Measurements from ENCODE around the gene GALNT10. TPM values are rescaled to one million over a fixed set of nuclear protein-coding genes. Genes with fewer than 3 reads are reported as not detected.
"Not testable (repeated sequence)": the region's sequence is repeated elsewhere in the genome, so short reads cannot be mapped to it uniquely, and the experiment has no call there.

Gene GALNT10, protein sequence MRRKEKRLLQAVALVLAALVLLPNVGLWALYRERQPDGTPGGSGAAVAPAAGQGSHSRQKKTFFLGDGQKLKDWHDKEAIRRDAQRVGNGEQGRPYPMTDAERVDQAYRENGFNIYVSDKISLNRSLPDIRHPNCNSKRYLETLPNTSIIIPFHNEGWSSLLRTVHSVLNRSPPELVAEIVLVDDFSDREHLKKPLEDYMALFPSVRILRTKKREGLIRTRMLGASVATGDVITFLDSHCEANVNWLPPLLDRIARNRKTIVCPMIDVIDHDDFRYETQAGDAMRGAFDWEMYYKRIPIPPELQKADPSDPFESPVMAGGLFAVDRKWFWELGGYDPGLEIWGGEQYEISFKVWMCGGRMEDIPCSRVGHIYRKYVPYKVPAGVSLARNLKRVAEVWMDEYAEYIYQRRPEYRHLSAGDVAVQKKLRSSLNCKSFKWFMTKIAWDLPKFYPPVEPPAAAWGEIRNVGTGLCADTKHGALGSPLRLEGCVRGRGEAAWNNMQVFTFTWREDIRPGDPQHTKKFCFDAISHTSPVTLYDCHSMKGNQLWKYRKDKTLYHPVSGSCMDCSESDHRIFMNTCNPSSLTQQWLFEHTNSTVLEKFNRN
- polyA plus RNA-seq (ENCODE audit: insufficient read length in 4 of 4) = 10 to 100 TPM; 26.8 to 39.4 (median 29.1) TPM

DNA sequence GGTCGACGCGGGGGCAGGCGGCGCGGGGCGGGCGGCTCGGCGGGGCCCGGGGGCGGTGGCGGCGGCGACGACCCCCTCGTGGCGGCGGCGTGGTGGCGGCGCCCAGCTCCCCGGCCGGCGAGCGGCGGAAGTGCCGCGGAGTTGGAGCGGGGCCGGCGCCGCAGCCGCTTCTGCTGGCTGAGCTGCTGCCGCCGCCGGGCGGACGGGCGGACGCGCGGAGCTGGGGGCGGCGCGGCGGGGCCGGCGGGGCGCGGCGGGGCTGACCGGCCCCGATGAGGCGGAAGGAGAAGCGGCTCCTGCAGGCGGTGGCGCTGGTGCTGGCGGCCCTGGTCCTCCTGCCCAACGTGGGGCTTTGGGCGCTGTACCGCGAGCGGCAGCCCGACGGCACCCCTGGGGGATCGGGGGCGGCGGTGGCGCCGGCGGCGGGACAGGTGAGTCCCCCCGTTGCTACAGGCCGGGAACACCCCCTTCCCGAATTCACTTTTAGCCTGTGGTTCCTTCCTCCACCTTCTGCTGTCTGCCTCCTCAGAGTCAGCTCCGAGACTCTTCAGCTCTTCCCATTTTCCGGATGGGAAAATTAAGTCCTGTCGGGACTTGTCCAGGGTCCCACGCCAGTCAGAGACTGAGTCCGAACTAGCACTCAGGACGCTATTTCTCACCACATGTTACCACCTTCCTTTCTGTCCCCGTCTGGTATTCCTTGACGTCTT is at the start of gene GALNT10:
Gene GALNT10, plus strand, starts transcription at position 139 of the 710 bp plus-strand sequence. Its CDS starts 134 bp downstream, at position 273.
- no peak for DNase-seq (ENCODE audit: low read depth in 4 of 4, low spot score in 3 of 4)

DNA sequence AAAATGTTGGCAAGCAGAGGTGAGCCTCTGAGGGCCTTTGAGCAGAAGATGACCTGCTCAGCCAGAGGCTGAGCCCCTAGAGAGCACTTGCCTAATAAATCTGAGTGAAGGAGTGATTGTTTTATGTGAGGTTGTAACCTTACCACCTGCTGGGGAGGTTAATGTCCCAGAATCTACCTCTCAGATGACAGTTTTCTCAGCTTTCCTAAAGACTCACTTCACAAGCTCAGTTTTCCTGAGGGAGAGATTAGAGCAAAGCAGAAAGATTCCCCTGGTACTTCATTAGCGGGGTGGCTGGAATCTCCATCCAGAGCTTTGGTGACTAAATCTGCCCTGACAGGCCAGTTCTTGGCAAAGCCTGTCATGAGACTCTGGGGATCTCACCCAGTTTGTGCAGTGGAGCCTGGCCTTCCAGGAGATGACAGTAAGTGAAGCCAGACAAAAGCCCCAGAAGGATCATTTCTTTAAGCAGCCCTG is 48.8 kb upstream of the GALNT10 start:
- DNase-seq (ENCODE audit: low read depth in 4 of 4, low spot score in 3 of 4) = peak in 1 of 4 donors; percentile 66

DNA sequence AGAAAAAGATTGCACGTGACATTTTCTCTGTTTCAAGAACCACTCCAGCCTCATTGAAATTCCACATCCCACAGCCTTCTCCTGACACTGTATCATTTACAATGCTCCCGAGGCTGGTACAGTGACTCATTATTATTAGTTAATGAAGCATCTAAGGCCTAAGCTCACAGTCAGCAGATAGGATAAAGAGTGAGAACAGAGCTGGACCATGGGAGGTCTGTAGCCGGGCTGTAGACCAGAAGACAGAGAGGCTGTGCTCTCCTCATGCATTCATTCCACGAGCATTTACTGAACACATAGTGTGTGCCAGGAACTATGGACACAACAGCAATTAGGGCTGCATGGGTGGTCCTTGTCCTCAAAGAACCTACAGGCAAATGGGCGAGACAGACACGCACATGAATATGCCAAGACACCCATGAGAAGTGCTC is 47.3 kb upstream of the GALNT10 start:
- no peak for DNase-seq (ENCODE audit: low read depth in 4 of 4, low spot score in 3 of 4)

DNA sequence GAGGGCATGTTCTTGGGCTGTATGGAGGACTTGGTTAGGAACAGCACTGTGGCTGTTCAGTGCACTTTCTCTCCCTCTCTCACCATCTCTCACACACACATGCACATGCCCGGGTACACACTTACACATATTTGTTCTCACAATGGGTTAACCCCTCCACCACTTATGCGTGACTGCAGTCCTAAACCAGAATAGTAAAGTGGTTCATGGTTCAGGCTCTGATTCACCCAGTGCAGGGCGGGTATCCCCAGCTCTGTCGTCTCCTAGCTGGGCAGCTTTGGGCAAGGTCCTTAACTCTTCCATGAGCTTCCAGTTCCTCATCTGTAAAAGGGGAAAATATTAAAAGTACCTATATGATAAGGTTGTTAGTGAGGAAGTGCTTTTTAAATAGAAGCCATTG is 45.3 kb upstream of the GALNT10 start:
- no peak for DNase-seq (ENCODE audit: low read depth in 4 of 4, low spot score in 3 of 4)

DNA sequence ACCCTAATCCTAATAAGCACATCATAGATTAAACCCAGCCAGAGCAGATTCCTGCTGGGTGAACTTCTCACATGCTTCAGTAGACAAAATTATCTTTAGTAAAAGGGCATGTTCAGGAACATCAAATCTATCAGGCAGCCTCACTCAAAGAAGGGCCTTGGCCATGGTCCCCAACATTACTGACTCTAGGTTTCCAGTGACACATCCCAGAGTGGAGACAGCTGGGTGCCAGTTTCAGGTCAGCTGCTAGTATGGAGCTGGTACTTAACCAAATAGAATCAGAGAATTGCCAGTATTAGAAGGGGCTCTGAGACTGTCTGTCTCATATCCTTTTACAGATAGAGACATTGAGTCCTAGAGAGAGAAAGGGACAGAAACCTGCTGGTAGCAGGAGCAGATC is 44.1 kb upstream of the GALNT10 start:
- DNase-seq (ENCODE audit: low read depth in 4 of 4, low spot score in 3 of 4) = no peak

DNA sequence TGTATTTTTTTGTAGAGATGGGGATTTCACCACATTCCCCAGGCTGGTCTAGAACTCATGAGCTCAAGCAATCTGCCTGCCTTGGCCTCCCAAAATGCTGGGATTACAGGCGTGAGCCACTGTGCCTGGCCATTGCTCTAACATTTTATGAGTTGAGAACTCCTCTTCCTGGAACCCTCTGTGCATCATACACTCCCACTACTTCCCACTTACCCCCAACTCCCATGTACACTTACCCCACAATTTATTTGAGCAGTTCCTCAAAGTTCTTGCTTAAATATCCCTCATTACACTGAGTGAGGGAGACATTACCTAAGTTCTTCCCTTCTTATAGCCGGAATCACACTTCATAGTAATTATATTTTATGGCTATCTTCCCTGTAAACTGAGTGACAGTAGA is 42.9 kb upstream of the GALNT10 start:
- no peak for DNase-seq (ENCODE audit: low read depth in 4 of 4, low spot score in 3 of 4)

DNA sequence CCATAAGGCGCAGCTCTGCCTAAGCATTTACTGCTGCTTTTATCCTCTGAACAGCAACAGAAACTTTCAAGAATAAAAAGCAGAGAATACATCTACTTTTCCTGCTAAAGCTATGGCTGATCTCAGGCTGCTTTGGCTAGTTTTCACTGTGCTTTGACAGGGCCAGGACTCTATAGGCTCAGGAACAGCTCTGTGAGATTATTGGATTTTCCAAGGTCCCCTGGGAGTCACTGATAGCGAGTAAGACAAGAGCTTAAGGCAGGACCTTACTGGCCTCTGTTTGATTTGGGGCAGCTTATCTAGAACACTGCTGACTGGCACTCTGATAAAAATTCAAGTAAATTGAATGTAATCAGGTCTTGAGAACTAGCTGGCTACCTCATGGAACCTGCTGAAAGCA is 40.1 kb upstream of the GALNT10 start:
- DNase-seq (ENCODE audit: low read depth in 4 of 4, low spot score in 3 of 4) = not testable (repeated sequence)

DNA sequence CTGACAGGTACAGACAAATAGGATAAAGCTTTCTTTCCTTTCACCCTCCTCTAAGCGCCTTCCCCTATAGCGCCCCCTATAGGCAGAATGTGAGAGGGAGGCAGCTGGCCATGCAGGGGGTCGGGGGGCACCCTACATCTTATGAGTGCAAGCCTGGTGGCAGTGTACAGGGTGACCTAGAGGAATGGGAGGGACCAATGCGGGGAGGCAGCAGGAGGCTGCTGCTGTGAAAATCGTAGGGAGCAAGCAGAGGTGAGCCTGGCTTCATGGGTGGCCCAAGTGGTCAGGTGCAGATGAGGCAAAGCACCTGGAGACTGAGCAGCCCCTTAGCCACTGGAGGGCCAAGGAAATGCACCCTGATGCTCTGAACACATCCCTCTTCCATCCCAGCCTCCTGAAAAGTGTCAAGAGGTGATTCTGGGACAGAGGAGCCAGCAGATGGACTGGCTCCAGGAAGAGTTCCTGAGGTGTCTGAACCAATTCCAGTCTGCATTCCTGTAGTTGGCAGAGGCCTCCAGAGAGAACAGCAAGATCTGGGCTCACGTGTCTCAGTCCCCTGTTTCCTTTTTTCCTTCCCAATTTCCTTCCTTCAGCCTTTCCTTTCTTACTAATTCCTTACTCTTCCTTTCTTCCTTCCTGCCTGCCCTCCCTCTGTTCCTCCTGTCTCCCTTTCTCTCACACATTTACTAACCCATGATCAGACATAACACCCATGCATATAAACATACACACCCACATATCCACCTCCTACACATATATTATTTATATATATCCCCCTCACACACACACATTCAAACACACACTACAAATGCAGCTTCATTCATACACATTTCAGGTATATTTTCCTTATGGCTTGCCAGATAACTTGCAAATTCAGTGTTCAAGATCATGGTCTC is 32.8 kb upstream of the GALNT10 start:
- DNase-seq (ENCODE audit: low read depth in 4 of 4, low spot score in 3 of 4) = no peak

DNA sequence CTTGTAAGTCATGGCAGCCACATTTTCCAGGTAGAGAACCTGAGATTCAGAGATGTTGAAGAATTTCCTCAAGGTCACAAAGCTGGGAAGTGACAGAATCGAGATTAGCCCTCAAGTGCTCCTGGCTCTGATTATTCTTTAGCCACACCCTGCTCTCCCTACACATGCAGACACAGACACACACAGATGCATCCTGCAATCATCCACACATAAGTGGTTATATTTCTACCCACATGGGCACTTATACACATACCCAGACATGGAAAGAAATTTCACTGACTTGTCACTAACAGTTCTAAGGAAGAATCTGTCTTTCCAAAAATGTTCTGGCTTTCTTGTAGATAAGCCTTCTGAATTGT is 32.2 kb upstream of the GALNT10 start:
- DNase-seq (ENCODE audit: low read depth in 4 of 4, low spot score in 3 of 4) = no peak

DNA sequence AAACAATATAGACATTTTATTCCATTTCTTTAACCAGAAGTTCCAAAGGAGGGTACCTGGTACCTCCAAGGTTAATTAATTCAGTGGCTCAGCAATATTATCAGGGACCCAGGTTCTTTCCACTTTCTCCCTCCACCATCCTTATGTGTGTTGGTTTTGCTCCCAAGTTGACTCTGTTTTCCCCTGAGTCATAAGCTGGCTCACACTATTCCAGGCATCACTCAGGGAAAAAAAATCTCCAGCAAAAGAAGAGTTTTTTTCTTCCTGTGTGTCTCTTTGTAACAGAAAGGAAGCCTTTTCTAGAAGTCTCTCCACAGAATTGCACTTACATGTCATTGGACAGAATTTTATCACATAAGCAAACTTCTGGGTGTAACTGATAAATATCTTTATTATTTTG is 31.2 kb upstream of the GALNT10 start:
- no peak for DNase-seq (ENCODE audit: low read depth in 4 of 4, low spot score in 3 of 4)

DNA sequence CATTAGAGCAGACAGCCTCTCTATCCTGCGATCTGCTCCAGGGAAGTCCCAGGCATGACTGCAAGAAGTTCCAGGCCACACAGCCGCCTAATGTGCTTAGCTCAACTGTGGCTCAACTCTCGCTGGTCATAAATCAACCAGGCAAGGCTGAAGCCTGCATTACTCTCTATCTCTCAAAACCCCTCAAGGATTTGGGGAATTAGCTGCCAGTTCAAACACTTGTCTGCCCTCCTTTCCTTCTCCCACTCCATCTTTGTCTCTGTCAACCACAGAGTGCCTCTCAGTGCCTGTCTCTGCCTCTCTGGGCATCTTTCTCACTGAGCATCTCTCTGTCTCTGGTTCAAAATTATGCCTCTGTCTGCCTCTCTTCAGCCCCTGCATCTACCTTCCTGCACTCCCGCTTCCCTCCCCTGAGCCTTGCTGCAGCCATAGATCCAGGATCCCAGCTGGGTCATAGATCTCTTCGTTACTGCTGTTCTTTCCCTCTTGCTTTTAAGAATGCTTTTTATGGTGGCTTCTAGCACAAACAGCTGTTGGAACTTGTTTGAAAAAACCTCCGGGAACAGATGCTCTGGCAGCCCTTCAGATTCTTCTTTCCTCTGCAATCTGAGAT is 27.9 kb upstream of the GALNT10 start:
- DNase-seq (ENCODE audit: low read depth in 4 of 4, low spot score in 3 of 4) = no peak

DNA sequence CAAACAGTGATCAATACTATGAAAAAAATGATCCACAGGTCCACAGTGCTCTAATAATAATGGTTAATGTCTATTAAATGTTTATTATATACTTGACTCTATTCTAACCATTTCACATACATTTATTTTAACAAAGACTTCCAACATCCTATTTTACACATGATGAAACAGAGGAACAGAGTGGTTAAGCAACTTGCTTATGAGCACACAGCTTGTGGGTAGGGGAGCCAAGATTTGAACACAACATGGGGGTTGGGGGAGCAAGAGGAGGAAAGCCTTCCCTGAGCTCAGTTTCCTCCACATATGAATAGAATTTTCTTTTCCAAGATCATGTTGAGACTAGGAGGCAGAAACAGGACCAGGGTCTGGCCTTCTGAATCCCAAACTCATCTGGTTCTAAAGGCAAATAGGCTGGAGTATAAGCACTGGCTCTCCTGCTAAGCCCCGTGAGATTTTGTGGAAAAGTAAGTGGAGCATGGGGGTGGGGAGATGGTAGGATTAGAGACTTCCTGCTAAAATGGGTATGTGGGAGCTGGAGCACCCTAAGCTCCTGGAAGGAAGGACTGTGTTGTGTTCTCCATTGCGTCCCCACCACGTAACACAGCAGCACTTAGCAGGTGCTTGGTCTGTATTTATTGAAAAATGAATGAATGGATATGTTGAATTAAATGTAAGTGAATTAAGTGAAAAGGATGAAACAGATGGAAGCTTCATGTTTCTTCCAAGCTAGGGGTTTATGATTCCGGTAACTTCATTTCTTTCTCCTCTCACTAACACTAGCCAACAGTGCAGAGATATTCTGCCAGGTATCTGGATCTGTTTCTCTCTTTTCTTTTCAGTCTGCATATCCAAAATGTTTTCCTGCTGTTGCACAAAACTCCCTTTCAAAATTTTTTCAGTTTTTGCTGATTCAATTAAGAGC is 26.9 kb upstream of the GALNT10 start:
- DNase-seq (ENCODE audit: low read depth in 4 of 4, low spot score in 3 of 4) = no peak

DNA sequence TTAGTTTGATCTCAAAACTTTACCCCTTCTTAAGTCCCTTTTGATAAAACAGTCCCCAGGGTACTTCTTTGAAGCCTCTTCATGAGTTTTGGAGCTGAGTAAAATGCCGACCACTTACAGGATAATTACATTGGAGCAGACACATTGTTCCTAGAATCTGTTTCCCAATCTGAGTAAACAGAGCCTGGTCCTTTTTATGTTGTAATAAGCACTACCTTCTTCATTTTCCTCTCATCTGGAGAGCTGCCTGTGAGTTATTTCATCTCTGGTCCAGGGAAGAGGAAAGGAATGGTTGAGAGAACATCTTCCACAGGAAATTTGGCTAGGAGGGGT is 26.3 kb upstream of the GALNT10 start:
- no peak for DNase-seq (ENCODE audit: low read depth in 4 of 4, low spot score in 3 of 4)

DNA sequence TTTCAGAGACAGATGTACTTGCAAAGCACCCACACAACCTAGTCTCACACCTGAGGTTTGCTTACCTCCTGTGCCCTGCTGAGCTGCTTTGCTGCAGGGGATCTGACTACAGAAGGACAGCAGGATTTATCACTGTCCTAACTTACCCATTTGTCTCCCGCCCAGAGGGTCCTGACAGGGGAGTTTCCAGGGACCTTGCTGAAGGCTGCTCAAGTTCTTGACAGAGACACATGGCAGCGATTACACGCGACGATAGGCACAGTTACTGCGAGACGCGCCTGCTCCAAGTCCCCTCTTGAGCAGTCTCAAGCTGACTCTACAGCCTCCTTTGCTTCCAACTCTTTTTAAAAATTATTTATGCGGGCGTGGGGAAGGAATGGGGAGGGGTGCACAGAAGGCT is 24.6 kb upstream of the GALNT10 start:
- DNase-seq (ENCODE audit: low read depth in 4 of 4, low spot score in 3 of 4) = peak in 1 of 4 donors; percentile 62

DNA sequence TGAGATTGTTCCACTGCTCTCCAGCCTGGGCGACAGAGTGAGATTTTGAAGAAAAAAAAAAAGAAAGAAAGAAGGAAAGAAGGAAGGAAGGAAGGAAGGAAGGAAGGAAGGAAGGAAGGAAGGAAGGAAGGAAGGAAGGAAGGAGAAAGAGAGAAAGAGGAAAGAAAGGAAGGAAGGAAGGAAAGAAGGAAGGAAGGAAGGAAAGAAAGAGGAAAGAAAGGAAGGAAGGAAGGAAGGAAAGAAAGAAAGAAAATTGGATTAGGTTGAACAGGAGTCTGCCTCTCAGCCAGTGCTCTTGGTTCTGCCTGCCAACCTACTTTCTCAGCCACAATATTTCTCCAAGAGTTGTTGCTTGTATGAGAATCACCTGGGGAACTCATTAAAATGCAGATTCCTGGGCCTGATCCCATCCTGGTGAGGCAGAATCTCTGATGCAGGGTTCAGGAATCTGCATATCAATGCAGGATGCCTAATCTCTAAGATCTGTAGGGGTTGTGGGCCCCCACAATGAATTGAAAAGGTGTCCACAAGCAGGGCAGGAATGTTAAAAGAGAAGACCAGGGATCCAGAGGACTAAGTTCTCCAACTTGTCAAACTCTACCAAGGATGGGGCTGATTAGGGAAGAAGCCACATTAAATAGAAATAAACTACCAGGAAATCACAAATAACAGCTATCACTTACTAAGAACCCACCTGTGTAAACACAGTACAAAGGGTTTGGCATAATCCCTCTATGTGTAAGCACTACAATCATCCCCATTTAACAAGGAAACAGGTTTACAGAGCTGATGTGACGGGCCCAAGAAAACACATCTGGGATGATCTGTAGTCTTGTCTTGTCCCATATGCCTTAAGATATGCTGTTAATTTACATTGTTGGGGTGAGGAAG is 23.4 kb upstream of the GALNT10 start:
- no peak for DNase-seq (ENCODE audit: low read depth in 4 of 4, low spot score in 3 of 4)

DNA sequence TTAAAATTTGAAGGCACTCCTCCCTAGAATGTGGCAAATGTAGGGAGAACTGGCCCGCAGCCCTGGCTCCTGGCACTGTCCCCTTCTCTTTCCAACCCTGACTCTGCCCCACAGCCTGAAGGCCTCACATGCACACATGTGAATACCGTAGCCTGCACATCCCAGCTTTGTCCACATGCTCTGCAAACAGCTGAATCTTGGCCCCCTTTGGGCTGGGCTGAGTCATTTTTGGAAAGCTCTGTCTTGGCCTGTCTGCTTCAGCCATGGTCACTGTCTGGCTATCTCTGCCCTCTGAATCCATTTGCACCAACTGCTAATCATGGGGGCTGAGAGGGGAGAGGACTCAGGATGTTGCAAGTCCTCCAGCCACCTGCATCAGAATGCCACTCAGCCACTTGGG is 22.1 kb upstream of the GALNT10 start:
- no peak for DNase-seq (ENCODE audit: low read depth in 4 of 4, low spot score in 3 of 4)

DNA sequence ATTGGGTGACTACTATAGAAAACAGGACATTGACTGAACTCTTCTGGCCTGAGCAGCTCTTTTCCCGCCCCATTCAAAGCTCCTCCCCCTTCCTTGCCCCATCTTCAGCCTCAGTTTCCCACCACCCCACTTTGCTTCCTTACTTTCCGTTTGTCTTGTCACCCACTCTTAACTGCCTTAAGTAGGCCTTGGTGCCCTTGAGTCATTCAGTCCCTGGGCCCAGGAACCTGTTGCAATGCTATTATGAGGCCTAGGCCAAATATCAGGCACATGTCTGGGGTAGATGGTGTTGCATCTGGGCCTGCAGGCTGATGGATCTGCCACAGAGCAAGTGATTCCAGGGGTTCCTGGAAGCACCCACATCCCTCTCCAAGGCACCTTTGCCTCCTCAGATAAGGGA is 17.7 kb upstream of the GALNT10 start:
- no peak for DNase-seq (ENCODE audit: low read depth in 4 of 4, low spot score in 3 of 4)

DNA sequence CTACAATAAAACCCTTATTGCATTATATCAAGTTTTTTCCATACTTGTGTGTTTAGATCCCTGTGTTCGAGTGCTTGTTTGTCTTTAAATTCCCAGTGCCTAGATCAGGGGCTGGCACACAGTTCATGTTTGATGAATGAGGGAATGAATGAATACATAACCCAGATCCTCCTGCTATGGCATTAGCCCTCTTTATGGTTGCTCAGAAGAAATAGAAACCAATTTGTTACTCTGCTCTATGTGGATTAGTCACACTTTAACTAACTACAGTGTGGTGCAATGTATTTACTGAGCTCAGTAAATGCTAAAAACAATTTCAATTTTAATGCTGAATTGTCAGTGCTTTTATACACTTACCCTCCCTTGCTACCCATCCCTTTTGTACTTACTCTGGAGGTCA is 16.4 kb upstream of the GALNT10 start:
- no peak for DNase-seq (ENCODE audit: low read depth in 4 of 4, low spot score in 3 of 4)
